Smooth muscle cell of the umbilical artery (primary cell): ENCODE data around the gene OR6B1. TPM values are rescaled to one million over a fixed set of nuclear protein-coding genes. Genes with fewer than 3 reads are reported as not detected.

Experiments used
- total RNA-seq: library from RNA; depleted of rRNA; stranded (reverse); fragments of >200 nt; gene quantifications from 2 replicates; pipeline ENCODE4 v1.2.3, GENCODE V29; 2014

OR6B1 gene
- total RNA-seq, result not detected in 2 replicates

DNA sequence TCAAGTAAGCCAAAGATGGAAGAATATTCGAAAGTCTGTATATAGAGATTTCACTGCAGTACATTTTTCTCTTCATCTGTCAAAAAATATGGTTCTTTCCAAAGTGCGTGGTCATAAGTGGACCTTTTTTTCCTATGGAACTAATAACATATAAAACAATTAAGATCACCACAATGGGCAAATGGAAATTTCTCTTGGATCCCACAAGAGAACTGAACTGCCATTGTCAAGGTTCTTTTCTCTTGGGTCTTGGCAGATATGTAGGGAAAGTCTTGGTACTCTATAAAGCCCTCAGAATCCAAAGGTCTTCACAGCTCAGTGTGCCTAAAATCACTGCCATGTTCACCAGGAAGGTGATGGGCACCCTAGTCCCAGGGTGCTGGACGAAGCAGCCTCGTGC is at the start of gene OR6B1:
Gene OR6B1 (plus strand): TSS at position 301 of the 400 bp plus-strand sequence. CDS start 3,677 bp downstream, outside the sequence.

DNA sequence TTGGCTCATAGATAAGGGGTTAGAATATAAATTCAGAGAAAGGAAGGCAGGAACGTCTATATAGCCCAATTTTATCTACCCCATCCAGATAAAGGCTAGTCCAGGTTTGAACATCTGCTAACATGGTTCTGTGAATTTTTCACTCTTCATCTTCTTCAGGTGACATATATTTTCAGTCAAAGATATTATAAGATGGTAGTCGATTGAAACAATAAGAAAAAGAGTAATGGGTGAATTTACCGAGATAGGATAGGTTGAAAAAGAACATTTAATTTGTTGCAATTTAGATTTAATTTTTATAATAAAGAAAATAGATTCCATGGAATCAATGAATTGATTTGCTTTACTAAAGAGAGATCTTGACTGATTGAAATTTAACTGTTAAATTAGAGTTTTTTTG is 45.6 kb upstream of the OR6B1 start, which contains the start of gene OR2F1:
Gene OR2F1 (plus strand): TSS at position 301 of the 400 bp plus-strand sequence. CDS start 5,127 bp downstream, outside the sequence.

DNA sequence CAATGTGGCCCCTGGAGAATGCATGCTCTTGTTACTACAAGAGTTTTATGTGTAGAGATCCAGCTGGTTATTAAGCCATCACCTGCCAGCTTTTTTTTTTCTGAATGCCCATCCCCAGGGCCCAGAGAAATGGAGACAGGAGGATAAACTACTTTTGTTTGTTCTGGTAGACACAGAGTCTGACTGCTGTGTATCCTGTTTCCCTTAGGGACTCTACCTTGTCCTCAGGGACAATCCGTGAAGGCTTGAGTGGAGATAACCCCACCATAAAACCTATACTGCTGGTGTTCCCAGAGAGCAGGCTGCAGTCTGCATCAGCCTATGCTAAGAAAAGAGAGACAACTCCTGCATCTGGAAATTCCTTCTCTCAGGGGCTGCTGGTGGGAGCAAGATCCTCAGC is 48.5 kb downstream of the OR6B1 start, which contains the start of gene OR2A5:
Gene OR2A5 (plus strand): TSS at position 301 of the 400 bp plus-strand sequence. CDS start 1,454 bp downstream, outside the sequence.

Other genes with a start within 250 kb of the OR6B1 start
- 0.89 and 1.3 TPM in 2 replicates for gene CTAGE6, start 242.6 kb upstream of the OR6B1 start, total RNA-seq
- gene TCAF1, start 98.1 kb upstream of the OR6B1 start, total RNA-seq, result 99.5 and 103 TPM in 2 replicates
- not detected in 2 replicates for gene OR2F2, start 65.1 kb upstream of the OR6B1 start, total RNA-seq
- not detected in 2 replicates for gene OR2F1, start 45.5 kb upstream of the OR6B1 start, total RNA-seq
- not detected in 2 replicates for gene OR2A5, start 48.6 kb downstream of the OR6B1 start, total RNA-seq
- not detected in 2 replicates for gene OR2A25, start 69.5 kb downstream of the OR6B1 start, total RNA-seq
- not detected in 2 replicates for gene OR2A12, start 86.0 kb downstream of the OR6B1 start, total RNA-seq
- not detected in 2 replicates for gene OR2A2, start 109.3 kb downstream of the OR6B1 start, total RNA-seq
- gene OR2A14, start 122.9 kb downstream of the OR6B1 start, total RNA-seq, result not detected in 2 replicates
- gene CTAGE4, start 183.1 kb downstream of the OR6B1 start, total RNA-seq, result not detected in 2 replicates
- 0.37 and 0.59 TPM in 2 replicates for gene ARHGEF35, start 195.5 kb downstream of the OR6B1 start, total RNA-seq
- under 0.01 TPM in 1 of 2 replicates, not detected in the other for gene OR2A42, start 239.3 kb downstream of the OR6B1 start, total RNA-seq